HCT116 (cell line): ENCODE measurements around the gene ANO9.

Experiments used
- CEBPB ChIP-seq: IDR thresholded peaks from 2 replicates; pipeline ENCODE4 v1.6.1; 2012; ENCODE audit warnings: low read depth
- EZH2 ChIP-seq: fragments of 200-600 bp; sonication (generic); IDR thresholded peaks from 2 replicates; pipeline ENCODE4 v1.6.1; 2017; ENCODE audit warnings: antibody characterized with exemption, mixed run types
- POLR2A ChIP-seq: IDR thresholded peaks from 2 replicates; pipeline ENCODE4 v1.7.0; 2011; ENCODE audit warnings: borderline replicate concordance; ENCODE audit not compliant: insufficient read depth, insufficient read length; ENCODE audit errors: extremely low read depth
- YY1 ChIP-seq: IDR thresholded peaks from 2 replicates; pipeline ENCODE4 v1.6.1; 2011; ENCODE audit warnings: low read length, low read depth, moderate library complexity, mild to moderate bottlenecking; ENCODE audit not compliant: insufficient replicate concordance; ENCODE audit errors: extremely low read depth
- ZFX ChIP-seq: fragments of 450-650 bp; IDR thresholded peaks from 2 replicates; pipeline ENCODE4 v1.6.1; 2017
- ZNF274 ChIP-seq: fragments of 200-500 bp; sonication (Bioruptor generic); IDR thresholded peaks from 2 replicates; pipeline ENCODE4 v1.6.1; 2014; ENCODE audit warnings: mild to moderate bottlenecking, low read depth, low read length, inconsistent platforms
- TF ChIP-seq, protein P1 (sequence below), 3 experiments: fragments of 200-600 bp in 1 of 3; sonication (generic) in 1 of 3; IDR thresholded peaks in 2 of 3; conservative IDR thresholded peaks in 1 of 3; 2 replicates each; pipeline ENCODE4 v1.5.1; 2012 to 2017; ENCODE audit warnings: low read depth in 2 of 3, low read length in 2 of 3, antibody characterized with exemption in 1 of 3, borderline replicate concordance in 1 of 3, control low read depth in 1 of 3, mild to moderate bottlenecking in 1 of 3, mixed read lengths in 1 of 3, mixed run types in 1 of 3, moderate library complexity in 1 of 3; ENCODE audit not compliant: insufficient read depth in 1 of 3

DNA sequence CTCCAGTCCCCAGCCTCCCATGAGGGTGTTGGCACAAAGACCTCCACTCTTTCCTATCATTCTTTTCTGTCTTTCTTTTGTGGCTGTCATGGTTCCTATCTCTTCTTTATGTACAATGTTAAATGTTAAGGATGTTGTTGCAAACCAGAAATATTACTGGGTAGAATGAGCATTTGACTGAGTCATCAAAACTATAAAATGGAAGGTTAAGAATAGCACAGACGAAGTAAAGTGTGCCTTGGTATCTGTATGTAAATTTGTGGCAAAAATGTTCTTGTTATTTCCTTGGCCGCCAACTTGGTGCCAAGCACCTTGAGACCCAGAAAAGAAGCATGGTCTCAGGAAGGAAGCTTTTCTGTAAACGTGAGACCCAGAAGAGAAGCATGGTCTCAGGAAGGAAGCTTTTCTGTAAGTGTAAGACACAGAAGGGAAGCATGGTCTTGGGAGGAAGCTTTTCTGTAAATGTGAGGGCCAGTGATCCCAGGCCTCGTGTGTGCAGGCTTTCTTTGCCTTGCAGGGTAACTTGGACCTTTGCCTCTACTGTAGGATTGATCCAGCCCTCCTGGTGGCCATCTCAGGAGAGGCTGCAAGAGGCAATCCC lies 54.5 kb downstream of the ANO9 start:
- no peak for TF ChIP-seq EZH2
- TF ChIP-seq, protein P1, sequence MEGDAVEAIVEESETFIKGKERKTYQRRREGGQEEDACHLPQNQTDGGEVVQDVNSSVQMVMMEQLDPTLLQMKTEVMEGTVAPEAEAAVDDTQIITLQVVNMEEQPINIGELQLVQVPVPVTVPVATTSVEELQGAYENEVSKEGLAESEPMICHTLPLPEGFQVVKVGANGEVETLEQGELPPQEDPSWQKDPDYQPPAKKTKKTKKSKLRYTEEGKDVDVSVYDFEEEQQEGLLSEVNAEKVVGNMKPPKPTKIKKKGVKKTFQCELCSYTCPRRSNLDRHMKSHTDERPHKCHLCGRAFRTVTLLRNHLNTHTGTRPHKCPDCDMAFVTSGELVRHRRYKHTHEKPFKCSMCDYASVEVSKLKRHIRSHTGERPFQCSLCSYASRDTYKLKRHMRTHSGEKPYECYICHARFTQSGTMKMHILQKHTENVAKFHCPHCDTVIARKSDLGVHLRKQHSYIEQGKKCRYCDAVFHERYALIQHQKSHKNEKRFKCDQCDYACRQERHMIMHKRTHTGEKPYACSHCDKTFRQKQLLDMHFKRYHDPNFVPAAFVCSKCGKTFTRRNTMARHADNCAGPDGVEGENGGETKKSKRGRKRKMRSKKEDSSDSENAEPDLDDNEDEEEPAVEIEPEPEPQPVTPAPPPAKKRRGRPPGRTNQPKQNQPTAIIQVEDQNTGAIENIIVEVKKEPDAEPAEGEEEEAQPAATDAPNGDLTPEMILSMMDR (IDR thresholded peaks at IDR 0.05 in 2 of 3, conservative IDR thresholded peaks at IDR 0.05 in 1 of 3; ENCODE audit: borderline replicate concordance in 1 of 3, insufficient read depth in 1 of 3, low read depth in 2 of 3, low read length in 2 of 3) = no peak
- TF ChIP-seq ZFX = no peak
- TF ChIP-seq POLR2A = no peak
- TF ChIP-seq YY1 = no peak
- TF ChIP-seq ZNF274 = no peak
- no peak for TF ChIP-seq CEBPB
